ENCODE measurements around the gene MYH15. TPM values are rescaled to one million over a fixed set of nuclear protein-coding genes. Genes with fewer than 3 reads are reported as not detected.

The MYH15 gene
- total RNA-seq, 1 donor from 2014 or later, result 0.77 TPM

DNA sequence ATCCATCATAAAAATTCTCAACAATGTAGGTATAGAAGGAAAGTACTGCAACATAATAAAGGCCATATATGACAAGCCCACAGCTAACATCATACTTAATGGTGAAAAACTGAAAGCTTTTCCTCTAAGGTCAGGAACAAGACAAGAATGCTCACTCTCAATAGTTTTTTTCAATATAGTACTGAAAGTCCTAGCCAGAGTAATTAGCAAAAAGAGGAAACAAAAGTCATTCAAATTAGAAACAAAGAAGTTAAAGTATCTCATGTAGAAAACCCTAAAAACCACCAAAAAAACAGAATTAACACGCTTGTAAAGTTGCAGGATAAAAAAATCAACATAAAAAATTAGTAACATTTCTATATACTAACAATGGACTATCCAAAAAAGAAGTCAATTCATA lies 61.8 kb downstream of the MYH15 start:
- H3K4me1 Mint-ChIP-seq (ENCODE audit: unreplicated experiment), result no peaks in the 10 kb centered on the region
- H3K9me3 Mint-ChIP-seq, result peaks cover 8% of the 10 kb centered on the region
- H3K36me3 Mint-ChIP-seq, result no peaks in the 10 kb centered on the region
- H3K27ac Mint-ChIP-seq, result no peak overlapping the region
- no peak for DNase-seq (ENCODE audit: extremely low spot score, unreplicated experiment)
- no peaks in the 10 kb centered on the region for H3K27me3 Mint-ChIP-seq
- TF ChIP-seq, protein P1, sequence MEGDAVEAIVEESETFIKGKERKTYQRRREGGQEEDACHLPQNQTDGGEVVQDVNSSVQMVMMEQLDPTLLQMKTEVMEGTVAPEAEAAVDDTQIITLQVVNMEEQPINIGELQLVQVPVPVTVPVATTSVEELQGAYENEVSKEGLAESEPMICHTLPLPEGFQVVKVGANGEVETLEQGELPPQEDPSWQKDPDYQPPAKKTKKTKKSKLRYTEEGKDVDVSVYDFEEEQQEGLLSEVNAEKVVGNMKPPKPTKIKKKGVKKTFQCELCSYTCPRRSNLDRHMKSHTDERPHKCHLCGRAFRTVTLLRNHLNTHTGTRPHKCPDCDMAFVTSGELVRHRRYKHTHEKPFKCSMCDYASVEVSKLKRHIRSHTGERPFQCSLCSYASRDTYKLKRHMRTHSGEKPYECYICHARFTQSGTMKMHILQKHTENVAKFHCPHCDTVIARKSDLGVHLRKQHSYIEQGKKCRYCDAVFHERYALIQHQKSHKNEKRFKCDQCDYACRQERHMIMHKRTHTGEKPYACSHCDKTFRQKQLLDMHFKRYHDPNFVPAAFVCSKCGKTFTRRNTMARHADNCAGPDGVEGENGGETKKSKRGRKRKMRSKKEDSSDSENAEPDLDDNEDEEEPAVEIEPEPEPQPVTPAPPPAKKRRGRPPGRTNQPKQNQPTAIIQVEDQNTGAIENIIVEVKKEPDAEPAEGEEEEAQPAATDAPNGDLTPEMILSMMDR (conservative IDR thresholded peaks at IDR 0.05), result no peak
- H3K4me3 Mint-ChIP-seq, result no peak overlapping the region

DNA sequence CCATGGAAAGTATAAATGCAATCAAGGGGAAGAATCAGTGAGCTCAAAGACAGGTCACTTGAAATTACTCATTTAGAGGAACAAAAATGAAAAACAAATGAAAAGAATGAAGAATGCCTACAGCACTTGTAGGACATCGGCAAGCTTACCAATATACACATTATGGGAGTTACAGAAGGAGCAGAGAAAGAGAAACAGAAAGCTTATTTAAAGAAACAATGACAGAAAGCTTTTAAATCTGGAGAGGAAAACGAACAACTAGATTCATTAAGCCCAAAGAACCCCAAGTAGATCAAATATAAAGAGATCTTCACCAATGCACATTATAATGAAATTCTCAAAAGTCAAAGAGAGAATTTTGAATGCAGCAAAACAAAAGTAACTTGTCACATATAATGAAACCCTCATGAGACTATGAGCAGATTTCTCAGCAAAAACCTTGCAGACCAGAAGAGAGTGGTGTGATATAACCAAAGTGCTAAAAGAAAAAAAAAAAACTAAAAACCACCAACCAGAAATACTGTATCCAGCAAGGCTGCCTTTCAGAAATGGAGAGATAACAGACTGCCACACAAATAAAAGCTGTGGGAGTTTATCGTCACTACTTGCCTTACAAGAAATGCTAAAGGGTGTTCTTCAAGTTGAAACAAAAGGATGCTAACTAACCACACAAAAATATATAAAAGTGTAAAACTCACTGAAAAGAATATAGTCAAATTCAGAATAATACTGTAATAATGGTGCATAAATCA lies 63.1 kb downstream of the MYH15 start:
- TF ChIP-seq, protein P1 (conservative IDR thresholded peaks at IDR 0.05), result no peak

DNA sequence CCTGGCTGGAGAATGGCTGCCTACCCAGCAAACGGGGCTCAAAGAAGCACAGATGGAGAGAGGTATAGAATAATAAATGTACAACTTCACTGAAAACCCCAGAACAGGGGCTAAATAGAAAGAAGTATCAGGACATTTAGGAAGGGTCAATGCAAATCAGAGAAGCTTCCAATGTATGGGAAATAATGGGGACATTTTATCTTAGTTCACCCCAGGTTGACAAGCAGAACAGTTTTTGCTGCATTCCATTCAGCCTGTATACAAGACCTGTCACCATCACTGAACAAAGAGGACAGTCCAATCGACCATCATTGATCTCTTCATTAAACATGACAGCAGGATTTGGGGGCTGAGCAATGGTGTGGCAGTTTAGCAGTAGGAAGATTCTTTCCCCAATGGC lies 68.1 kb downstream of the MYH15 start:
- Mint-ChIP-seq H3K27me3 (no peaks in the 10 kb centered on the region), H3K36me3 (no peaks in the 10 kb centered on the region), H3K4me1 (ENCODE audit: unreplicated experiment) (peaks cover 40% of the 10 kb centered on the region), H3K27ac (no peak overlapping the region), H3K4me3 (no peak overlapping the region), H3K9me3 (peaks cover 6% of the 10 kb centered on the region)
- no peak for DNase-seq (ENCODE audit: extremely low spot score, unreplicated experiment)
- TF ChIP-seq, protein P1 (conservative IDR thresholded peaks at IDR 0.05), result no peak

More for the DNA sequence above, 63.1 kb downstream of the MYH15 start:
- Mint-ChIP-seq H3K36me3 (no peaks in the 10 kb centered on the region), H3K27ac (no peak overlapping the region), H3K9me3 (peaks cover 8% of the 10 kb centered on the region), H3K4me1 (ENCODE audit: unreplicated experiment) (peaks cover 6% of the 10 kb centered on the region), H3K4me3 (no peak overlapping the region), H3K27me3 (no peaks in the 10 kb centered on the region)
- DNase-seq (ENCODE audit: extremely low spot score, unreplicated experiment), result no peak

DNA sequence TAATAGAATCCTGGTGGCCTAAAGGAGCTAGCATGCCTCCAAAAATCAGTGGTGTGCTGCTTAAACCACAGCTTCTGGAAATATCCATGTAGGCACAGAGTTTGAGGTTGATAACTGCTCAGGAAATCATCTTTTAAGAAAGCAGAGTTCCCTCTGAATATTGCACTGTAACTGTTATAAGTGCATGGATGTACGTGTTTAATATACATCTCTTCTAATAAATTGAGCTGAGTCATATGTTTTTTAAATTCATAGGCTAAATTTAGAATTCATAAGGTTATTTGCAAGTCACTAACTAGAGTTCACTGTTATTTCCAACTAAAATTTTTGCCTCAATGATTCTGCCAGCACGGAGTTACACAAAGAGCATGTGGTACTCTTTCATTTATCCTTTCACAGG lies 68.9 kb downstream of the MYH15 start:
- Mint-ChIP-seq H3K27me3 (no peaks in the 10 kb centered on the region), H3K4me3 (no peak overlapping the region), H3K4me1 (ENCODE audit: unreplicated experiment) (peaks cover 40% of the 10 kb centered on the region), H3K27ac (no peak overlapping the region), H3K36me3 (no peaks in the 10 kb centered on the region), H3K9me3 (no peaks in the 10 kb centered on the region)
- TF ChIP-seq, protein P1 (conservative IDR thresholded peaks at IDR 0.05), result no peak
- no peak for DNase-seq (ENCODE audit: extremely low spot score, unreplicated experiment)

DNA sequence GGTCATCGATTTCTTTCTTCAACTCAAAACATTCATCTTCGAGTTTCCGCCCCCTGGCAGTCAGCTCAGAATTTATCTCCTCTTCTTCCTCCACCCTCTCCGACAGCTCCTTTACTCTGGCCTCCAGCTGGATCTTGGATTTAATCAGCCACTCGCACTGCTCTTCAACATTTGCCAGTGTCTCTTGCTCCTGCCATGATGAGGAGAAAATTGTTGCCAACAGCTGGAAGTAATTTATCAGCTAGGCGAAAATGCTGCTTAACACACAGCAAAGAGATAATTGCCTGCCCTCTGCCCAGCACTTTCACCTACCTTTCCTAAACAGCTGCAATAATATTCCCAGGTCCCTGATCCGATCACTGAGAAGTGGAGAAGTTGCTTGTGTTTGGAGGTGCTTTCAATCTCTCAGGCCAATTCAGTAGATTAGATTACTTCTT lies 69.3 kb downstream of the MYH15 start:
- Mint-ChIP-seq H3K27ac (peak overlapping the region; percentile 2), H3K36me3 (no peaks in the 10 kb centered on the region)
- no peak for DNase-seq (ENCODE audit: extremely low spot score, unreplicated experiment)

More for the DNA sequence above, 69.3 kb downstream of the MYH15 start:
- H3K9me3 Mint-ChIP-seq, result no peaks in the 10 kb centered on the region
- H3K27me3 Mint-ChIP-seq, result no peaks in the 10 kb centered on the region
- TF ChIP-seq, protein P1 (conservative IDR thresholded peaks at IDR 0.05), result no peak
- peak overlapping the region; percentile 15 for H3K4me3 Mint-ChIP-seq
- peaks cover 40% of the 10 kb centered on the region for H3K4me1 Mint-ChIP-seq (ENCODE audit: unreplicated experiment)

Data from type B pancreatic cell (in vitro differentiated cells).